RCC 7860 (cell line): Measurements from ENCODE around the gene SPAST.
"Not testable (repeated sequence)": the region's sequence is repeated elsewhere in the genome, so short reads cannot be mapped to it uniquely, and the experiment has no call there.

Source experiments
- DNase-seq: peaks from one replicate; pipeline ENCODE4 v3.0.0-alpha.2; 2015; ENCODE audit warnings: low spot score
- FAIRE-seq: peaks from 2 replicates; lab custom pipeline; 2012; peaks lifted over from hg19 to GRCh38; lab: Jason Lieb, UNC

The SPAST gene

DNA sequence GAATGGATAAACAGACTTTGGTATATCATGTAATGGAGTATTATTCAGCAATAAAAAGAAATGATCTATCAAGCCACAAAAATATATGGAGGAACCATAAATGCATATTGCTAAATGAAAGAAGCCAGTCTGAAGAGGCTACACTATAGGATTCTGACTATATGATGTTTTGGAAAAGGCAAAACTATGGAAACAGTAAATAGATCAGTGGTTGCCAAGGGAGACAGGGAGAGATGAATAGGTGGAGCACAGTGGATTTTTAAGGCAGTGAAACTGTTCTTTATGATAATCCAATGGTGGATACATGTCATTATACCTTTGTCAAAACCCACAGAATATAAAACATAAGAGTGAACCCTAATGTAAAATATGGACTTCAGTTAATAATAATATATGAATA is 61.3 kb downstream of the SPAST start:
- FAIRE-seq (no peak), DNase-seq (no peak)

DNA sequence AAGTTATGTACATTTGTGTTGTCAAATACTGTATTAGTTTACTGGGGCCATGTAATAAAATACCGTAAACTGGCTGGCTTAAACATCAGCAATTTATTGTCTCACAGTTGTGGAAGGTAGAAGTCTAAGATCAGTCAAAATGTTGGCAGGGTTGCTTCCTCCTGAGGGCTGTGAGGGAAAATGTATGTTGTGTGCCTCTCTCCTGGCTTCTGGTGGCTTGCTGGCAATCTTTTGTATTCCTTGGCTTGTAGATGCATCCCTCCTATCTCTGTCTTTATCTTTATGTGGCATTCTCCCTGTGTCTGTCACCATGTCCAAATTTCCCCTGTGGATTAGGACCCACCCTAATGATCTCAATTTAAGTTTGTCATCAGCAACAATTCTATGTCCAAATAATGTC is 65.3 kb downstream of the SPAST start:
- FAIRE-seq (no peak), DNase-seq (no peak)

DNA sequence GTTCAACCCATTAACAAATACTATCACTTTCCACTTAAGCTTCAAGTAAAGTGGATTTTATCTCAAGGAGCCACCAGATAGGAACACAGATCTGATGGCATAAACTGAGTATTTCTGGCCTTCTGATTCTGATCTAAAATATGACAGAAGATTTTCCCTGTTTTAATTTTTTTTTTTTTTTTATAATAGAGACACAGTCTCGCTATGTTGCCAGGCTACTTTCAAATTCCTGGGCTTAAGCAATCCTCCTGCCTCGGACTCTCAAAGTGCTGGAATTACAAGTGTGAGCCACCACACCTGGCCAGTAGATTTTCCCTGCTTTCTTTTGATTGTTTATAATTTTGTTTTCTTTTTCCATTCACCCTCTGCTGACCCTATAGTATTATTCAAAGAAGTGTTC is 65.7 kb downstream of the SPAST start:
- DNase-seq (no peak), FAIRE-seq (no peak)

DNA sequence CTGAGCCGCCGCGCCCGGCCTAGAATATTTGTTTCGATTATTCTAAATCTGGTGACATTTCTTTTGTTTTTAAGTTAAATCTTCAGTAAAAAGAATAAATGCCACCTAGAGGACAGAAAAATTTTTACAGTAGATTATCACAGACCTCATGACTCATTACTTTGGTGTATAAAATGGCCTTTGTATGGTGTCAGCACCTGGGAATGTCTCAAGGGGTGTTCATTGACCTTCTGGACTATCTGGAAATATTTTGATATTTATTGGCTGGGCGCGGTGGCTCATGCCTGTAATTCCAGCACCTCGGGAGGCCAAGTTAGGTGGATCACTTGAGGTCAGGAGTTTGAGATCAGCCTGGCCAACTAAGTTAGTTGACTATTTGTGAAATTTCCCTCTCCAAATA is 72.1 kb downstream of the SPAST start:
- FAIRE-seq (peak; percentile 83), DNase-seq (peak; percentile 81)

DNA sequence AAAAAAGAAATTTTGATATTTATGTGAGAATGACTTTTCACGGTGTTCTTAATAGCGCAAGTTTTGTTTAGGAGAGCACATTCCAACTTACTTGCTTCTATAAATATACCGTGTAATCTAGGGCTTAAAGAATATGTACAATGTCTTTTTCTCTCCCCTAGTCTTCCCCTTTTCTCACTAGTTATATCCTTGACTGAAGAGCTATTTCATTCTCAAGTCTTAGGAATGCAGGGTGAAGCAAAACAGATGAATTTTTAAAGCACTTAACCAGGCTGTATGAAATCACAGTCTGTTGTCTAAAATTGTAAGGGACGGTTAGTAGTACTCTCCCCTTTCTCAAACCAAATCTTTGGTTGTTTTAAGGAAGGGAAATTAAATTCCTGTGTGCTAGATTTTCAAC is 72.7 kb downstream of the SPAST start:
- FAIRE-seq (no peak), DNase-seq (no peak)

DNA sequence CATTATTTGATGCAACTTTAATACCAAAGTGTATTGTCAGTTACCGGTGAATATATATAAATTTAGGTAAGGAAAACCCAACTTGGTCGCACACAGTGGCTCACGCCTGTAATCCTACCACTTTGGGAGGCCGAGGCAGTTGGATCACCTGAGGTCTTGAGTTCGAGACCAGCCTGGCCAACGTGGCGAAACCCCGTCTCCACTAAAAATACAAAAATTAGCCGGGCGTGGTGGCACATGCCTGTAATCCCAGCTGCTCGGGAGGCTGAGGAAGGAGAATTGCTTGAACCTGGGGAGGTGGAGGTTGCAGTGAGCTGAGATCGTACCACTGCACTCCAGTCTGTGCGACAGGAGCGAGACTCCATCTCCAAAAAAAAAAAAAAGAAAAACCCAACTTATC is 88.2 kb downstream of the SPAST start:
- FAIRE-seq, DNase-seq: not testable (repeated sequence)

DNA sequence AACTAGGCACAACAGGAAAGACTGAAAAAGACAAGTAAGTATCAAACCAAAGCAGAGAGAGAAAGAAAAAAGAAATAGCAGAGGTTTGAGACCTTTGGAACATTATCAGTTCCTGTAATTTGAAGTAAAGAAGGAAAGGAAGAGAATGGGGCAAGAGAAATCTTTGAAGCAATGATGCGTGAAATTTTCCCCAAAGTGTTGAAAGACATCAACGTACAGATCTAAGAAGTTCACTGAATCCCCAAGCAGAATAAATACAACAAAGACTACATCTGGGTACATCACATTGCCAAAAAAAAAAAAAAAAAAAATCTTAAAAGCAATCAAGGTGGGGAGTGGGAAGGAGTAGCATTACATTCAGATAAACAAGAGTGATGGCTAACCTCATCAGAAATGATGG is 96.3 kb downstream of the SPAST start:
- FAIRE-seq (no peak), DNase-seq (no peak)

DNA sequence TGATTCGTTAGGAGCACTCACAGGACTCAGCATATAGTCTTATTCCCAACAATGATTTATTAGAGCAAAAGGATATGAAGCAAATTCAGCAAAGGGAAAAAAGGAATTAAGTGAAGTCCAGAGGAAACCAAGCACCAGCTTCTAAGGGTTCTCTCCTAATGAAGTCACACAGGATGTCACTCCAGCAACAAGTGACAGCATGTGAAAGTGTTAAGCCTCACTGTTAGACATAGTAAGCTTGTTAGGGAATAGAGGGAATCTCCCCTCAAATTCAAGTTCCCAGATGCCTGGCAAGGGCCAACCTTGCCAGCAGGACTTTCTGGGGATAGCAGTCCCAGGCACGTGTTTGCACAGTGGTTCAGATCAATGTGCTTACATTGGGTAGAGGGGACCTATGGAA is 97.9 kb downstream of the SPAST start:
- FAIRE-seq (no peak), DNase-seq (no peak)

DNA sequence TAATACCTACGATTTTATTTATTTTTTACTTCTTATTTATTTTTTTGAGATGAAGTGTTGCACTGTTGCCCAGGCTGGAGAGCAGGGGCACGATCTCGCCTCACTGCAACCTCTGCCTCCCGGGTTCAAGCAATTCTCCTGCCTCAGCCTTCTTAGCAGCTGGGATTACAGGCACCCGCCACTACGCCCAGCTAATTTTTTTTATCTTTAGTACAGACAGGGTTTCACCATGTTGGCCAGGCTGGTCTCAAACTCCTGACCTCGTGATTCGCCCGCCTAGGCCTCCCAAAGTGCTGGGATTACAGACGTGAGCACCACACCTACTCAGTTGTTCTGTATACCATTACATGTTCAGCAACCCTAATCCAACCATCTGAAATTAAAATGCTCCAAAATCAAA is 100.9 kb downstream of the SPAST start:
- not testable (repeated sequence) for FAIRE-seq

DNA sequence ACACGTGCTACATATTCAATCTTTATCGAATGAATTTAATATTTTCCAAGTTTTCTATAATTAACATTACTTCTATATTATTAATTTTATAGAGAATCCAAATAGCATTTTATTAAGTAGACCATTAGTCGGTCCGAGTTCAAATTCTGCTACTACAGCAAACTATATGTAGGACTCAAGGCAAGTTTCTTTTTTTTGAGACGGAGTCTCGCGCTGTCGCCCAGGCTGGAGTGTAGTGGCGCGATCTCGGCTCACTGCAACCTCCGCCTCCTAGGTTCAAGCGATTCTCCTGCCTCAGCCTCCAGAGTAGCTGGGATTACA is 101.6 kb downstream of the SPAST start:
- DNase-seq, FAIRE-seq: not testable (repeated sequence)

More for the DNA sequence above, 100.9 kb downstream of the SPAST start:
- not testable (repeated sequence) for DNase-seq

DNA sequence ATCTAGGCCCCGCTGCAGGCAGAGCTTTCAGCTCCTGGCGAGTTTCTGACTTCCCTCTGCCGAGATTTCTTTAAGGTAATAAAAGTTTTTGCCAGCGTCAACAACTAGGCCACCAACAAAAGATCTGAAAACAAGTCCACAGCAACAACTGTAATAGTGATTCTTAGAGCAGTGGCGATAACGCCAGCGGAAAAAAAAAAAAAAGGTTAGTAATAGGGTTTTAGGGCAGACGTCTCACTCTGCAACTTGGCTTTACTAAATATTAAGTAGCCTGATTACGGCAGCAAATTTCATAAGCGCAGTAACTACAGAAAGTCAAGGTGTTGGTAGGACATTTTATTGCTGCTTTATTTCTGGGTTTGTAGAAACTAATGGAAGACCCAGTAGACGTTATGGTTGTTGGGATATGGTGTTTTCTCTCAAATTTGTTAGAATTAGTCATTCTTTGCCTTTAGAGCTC is 102.8 kb downstream of the SPAST start:
- no peak for FAIRE-seq
- no peak for DNase-seq

DNA sequence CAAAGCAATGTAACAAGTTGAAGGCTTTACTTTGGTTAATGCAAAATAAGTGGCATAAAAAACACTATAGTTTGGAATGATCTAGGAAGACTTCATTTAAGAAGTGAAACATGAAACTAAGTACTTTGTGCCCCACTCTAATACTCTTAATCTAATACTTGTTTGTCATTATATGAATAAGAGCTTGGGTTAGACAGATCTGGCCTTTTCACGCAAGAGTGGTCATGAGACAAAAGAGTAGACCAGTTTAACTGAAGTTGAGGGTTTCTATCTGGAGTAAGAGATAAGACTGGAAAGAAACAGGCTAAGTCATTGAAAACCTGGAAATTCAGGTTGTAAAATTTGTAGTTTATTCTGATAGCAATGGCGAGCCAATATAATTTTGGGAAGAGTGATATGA is 105.2 kb downstream of the SPAST start:
- FAIRE-seq: peak; percentile 69
- DNase-seq: no peak

DNA sequence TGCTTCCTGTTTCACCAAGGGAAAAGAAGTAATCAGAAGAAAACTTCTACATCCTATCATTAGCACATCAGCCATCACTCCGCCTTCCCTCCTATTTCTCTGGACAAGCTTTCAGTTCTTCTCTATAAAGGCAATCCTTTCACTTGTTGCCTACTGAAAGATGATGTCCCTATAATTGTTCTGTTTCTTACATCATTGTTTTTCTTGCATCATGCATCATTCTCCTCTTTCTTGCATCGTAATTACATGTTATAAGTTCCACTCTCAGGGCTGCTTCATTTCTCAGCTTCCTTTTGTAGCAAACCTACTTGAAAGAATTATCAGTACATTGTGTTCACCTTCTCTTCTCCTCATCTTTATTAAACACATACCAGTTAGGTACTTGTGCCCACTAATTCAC is 109.5 kb downstream of the SPAST start:
- DNase-seq: no peak
- FAIRE-seq: no peak

DNA sequence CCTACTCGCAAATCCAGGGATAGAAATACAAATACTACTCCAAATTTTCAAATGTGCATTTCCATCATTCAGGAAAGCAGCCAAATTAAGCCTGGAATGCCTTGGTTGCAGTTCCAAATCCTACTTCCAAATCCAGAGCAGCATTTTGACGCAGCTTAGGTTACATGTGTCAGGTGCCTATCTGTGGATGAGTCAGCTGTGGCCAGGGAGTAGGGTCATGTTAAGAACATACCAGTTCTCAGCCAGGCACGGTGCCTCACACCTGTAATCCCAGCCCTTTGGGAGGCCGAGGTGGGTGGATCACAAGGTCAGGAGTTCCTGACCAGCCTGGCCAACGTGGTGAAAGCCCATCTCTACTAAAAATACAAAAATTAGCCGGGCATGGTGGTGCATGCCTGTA is 119.3 kb downstream of the SPAST start:
- FAIRE-seq (no peak), DNase-seq (no peak)

DNA sequence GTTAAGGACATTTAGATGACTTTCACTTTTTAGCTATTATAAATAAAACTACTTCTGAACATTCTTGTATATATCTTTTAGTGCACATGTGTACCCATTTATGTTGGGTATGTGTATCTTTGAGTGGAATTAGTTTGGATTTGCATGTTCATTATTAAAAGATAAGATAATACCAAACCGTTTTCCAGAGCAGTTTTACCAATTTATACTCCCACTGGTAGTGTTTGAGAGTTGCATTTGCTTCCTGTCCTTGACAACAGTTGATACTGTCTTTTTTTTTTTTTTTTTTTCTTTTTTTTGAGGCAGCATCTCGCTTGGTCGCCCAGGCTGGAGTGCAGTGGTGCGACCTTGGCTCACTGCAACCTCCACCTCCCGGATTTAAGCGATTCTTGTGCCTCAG is 125.7 kb downstream of the SPAST start:
- no peak for FAIRE-seq
- DNase-seq: no peak

DNA sequence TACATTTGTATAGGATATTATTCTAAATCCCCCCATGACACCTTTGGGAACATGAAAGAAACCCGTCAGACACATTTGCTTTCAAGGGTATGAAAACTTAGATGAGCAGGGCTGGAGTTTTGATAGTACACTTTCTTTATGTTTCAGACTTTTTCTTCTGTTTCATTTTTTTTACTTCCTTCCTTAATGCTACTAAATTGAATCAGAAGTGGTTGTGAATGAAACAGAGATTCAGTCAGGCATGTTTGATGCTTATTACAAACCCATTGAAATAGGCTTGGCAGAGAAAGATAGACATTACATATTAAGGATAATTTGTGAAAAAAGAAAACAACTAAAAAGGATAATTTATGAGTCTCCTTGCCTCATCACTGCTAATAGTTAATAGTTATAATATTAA is 129.1 kb downstream of the SPAST start:
- no peak for FAIRE-seq

DNA sequence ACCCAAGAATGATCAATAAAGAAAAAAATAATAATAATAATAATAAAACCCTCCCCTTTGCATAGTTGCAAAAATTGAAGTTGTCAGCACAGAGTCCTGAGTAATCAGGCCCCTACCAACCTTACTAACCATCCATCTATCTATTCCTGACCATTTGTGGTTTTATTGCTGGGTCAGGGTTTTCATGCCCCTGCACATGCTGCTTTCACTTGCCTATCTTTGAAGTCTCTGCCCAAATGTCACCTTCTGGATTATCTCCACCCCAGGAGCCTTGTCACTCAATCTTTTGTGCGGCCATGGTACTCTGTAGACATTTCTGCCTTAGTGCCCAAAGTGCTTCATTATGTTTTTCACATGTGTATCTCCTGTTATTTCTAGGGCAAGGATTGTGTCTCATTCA is 137.5 kb downstream of the SPAST start:
- FAIRE-seq (no peak), DNase-seq (no peak)

More for the DNA sequence above, 129.1 kb downstream of the SPAST start:
- no peak for DNase-seq

DNA sequence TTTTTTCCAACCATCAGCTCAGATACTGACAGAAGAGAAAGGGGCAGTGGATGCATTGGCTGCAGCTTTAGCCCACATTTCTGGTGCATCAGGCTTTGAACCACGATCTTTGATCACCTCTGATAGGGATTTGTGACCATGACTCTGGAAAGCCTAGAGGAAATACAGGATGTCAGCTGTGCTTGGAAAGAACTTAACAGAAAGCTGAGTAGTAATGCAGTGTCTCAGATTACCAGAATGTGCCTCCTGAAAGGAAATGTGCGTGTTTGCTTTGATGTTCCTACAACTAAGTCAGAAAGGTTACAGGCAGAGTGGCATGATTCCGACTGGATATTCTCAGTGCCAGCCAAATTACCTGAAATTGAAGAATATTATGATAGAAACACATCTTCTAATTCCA is 140.1 kb downstream of the SPAST start:
- FAIRE-seq: not testable (repeated sequence)

More for the DNA sequence above, 140.1 kb downstream of the SPAST start:
- DNase-seq: not testable (repeated sequence)
